Activated CD8-positive, alpha-beta memory T cell treated with anti-CD3 and anti-CD28 coated beads for 1 hour (primary cell): ENCODE results near the gene POMGNT1.

Experiments used
- DNase-seq, 2 donors: peaks; one replicate each; pipeline ENCODE4 v3.0.0-alpha.2; 2020; ENCODE audit warnings: low read depth in 1 of 2; ENCODE audit errors: extremely low read depth in 1 of 2

Gene POMGNT1

GRCh38 chr1:46211051-46211450 lies 12.8 kb upstream of the POMGNT1 start:
- DNase-seq, result no peak

- no peak for DNase-seq
Measured at GRCh38 chr1:46210561-46210960, 12.3 kb upstream of the POMGNT1 start.

- no peak for DNase-seq
Measured at GRCh38 chr1:46206399-46206798, 8.2 kb upstream of the POMGNT1 start.

GRCh38 chr1:46205791-46206190 lies 7.6 kb upstream of the POMGNT1 start:
- no peak for DNase-seq

- DNase-seq, result no peak
Measured at GRCh38 chr1:46205141-46205540, 6.9 kb upstream of the POMGNT1 start.

- no peak for DNase-seq
Measured at GRCh38 chr1:46204406-46204742, 6.1 kb upstream of the POMGNT1 start.

GRCh38 chr1:46203738-46204405 lies 5.6 kb upstream of the POMGNT1 start:
- no peak for DNase-seq

- no peak for DNase-seq
Measured at GRCh38 chr1:46199233-46199749, 1.1 kb upstream of the POMGNT1 start.

- no peak for DNase-seq
Measured at GRCh38 chr1:46197560-46197963, 672 bp downstream of the POMGNT1 start.

- no peak for DNase-seq
Measured at GRCh38 chr1:46196609-46197008, 1.6 kb downstream of the POMGNT1 start.

- no peak for DNase-seq
Measured at GRCh38 chr1:46194641-46195193, 3.5 kb downstream of the POMGNT1 start.

GRCh38 chr1:46193984-46194570 lies 4.2 kb downstream of the POMGNT1 start:
- DNase-seq, result no peak

- DNase-seq, result no peak
Measured at GRCh38 chr1:46193285-46193684, 4.9 kb downstream of the POMGNT1 start.

- DNase-seq, result no peak
Measured at GRCh38 chr1:46192171-46192570, 6.1 kb downstream of the POMGNT1 start.

- no peak for DNase-seq
Measured at GRCh38 chr1:46191033-46191701, 7.1 kb downstream of the POMGNT1 start.

- DNase-seq, result no peak
Measured at GRCh38 chr1:46190539-46190938, 7.7 kb downstream of the POMGNT1 start.

GRCh38 chr1:46188295-46189030 lies 9.8 kb downstream of the POMGNT1 start:
- no peak for DNase-seq

GRCh38 chr1:46187106-46187869 lies 10.9 kb downstream of the POMGNT1 start:
- no peak for DNase-seq

GRCh38 chr1:46186076-46186475 lies 12.2 kb downstream of the POMGNT1 start:
- DNase-seq, result no peak

GRCh38 chr1:46184920-46185658 lies 13.1 kb downstream of the POMGNT1 start:
- DNase-seq, result no peak
